ENCODE data around the gene SERTM1. TPM values are rescaled to one million over a fixed set of nuclear protein-coding genes. Genes with fewer than 3 reads are reported as not detected.

Gene SERTM1
- total RNA-seq, 2 experiments from 2014 or later = not detected

DNA sequence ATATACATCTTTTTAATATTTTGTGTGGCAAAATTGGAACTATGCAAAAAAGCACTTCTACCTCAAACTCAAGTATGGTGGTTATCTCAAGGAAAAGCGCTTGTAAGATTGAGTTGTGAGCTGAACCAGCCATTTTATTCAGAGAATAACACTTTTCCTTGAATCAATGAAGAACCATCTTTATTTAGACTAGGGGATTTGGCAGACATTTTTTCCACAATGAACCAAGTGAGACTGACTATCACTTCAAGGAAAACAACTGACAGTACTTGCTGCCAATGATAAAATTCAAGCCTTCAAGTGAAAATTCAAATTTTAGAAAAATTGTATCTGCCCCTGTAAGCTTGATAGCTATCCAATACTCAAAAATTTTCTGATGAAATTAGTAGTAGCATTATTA, 23.2 kb upstream of the SERTM1 start:
- no peaks in the 10 kb centered on the region for H3K4me1 Mint-ChIP-seq (ENCODE audit: low read depth)
- H3K9me3 Mint-ChIP-seq = no peaks in the 10 kb centered on the region
- intact Hi-C loops (cut with micrococcal nuclease) = no loop called here
- no peaks in the 10 kb centered on the region for H3K36me3 Mint-ChIP-seq (ENCODE audit: low read depth)
- CTCF ChIA-PET = no interaction called here
- DNase-seq (no peak), ATAC-seq (no peak)
- H3K27ac Mint-ChIP-seq = no peak overlapping the region
- POLR2A ChIA-PET = no interaction called here
- no peak for TF ChIP-seq CTCF (IDR thresholded peaks at IDR 0.05)
- H3K4me3 Mint-ChIP-seq = no peak overlapping the region
- no peaks in the 10 kb centered on the region for H3K27me3 Mint-ChIP-seq

- ATAC-seq (no peak), DNase-seq (no peak)
- no peaks in the 10 kb centered on the region for H3K4me1 Mint-ChIP-seq (ENCODE audit: low read depth)
- H3K4me3 Mint-ChIP-seq = no peak overlapping the region
- H3K27me3 Mint-ChIP-seq = peaks cover 10% of the 10 kb centered on the region
- H3K27ac Mint-ChIP-seq = no peak overlapping the region
- POLR2A ChIA-PET = interaction anchor here (1.4 kb wide), 1 partner anchor 11 kb away, joined by 3 read pairs; no protein-coding TSS in a partner anchor
- H3K36me3 Mint-ChIP-seq (ENCODE audit: low read depth) = no peaks in the 10 kb centered on the region
- intact Hi-C loops (cut with micrococcal nuclease) = no loop called here
- H3K9me3 Mint-ChIP-seq = peaks cover 6% of the 10 kb centered on the region
- TF ChIP-seq CTCF (IDR thresholded peaks at IDR 0.05) = no peak
- CTCF ChIA-PET = no interaction called here
Observed at GRCh38 chr13:36665630-36666029, 8.2 kb upstream of the SERTM1 start.

DNA sequence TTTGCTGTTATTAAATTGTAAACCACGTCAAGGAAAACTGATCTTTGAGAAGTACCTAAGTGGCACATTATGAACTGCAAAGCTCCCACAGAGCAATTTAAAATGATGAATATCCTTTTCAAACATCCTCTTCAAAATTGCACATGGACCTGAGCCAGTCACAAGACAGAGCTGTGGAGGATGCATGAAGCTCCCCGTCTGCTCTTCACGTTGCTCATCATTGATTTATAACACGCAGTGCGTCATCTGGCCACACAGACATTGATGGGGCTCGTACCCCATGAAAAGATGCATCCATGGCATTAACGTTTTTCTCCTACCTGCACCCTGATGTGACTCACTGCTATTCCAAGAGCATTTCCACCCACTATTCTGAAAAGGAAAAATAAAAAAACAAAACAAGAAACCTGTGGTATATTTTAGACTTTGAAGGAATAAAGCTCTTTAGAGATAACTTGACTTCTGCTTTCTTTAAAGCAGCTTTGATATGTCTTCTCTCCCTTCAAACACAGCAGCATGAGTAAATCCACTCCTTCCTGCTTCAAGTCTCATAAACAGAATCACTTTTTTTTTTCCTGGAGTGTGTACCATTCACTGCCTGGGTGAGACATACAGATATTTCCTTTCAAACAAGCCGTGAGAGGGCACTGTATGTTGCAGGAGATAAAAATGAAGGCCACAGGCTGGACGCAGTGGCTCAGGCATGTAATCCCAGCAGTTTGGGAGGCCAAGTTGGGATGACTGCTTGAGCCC, 7.2 kb upstream of the SERTM1 start:
- Mint-ChIP-seq H3K27ac (no peak overlapping the region), H3K27me3 (peaks cover 11% of the 10 kb centered on the region), H3K36me3 (ENCODE audit: low read depth) (no peaks in the 10 kb centered on the region), H3K4me3 (no peak overlapping the region), H3K4me1 (ENCODE audit: low read depth) (no peaks in the 10 kb centered on the region), H3K9me3 (peaks cover 6% of the 10 kb centered on the region)
- no peak for DNase-seq
- ChIA-PET CTCF (no interaction called here), POLR2A (interaction anchor here (0.7 to 1.4 kb wide), 2 partner anchors 9 to 708 kb away, joined by 3 read pairs; no protein-coding TSS in a partner anchor)
- no peak for ATAC-seq
- intact Hi-C loops (cut with micrococcal nuclease) = no loop called here
- no peak for TF ChIP-seq CTCF (IDR thresholded peaks at IDR 0.05)

GRCh38 chr13:36668316-36668715, 5.5 kb upstream of the SERTM1 start:
- TF ChIP-seq CTCF (IDR thresholded peaks at IDR 0.05) = no peak
- H3K27me3 Mint-ChIP-seq = peaks cover 20% of the 10 kb centered on the region
- ATAC-seq (no peak), DNase-seq (no peak)
- H3K4me3 Mint-ChIP-seq = no peak overlapping the region
- intact Hi-C loops (cut with micrococcal nuclease) = no loop called here
- POLR2A ChIA-PET = interaction anchor here (0.6 kb wide), 1 partner anchor 754 kb away, joined by 3 read pairs; no protein-coding TSS in a partner anchor
- peaks cover 6% of the 10 kb centered on the region for H3K9me3 Mint-ChIP-seq
- no peaks in the 10 kb centered on the region for H3K4me1 Mint-ChIP-seq (ENCODE audit: low read depth)
- CTCF ChIA-PET = no interaction called here
- H3K27ac Mint-ChIP-seq = no peak overlapping the region
- no peaks in the 10 kb centered on the region for H3K36me3 Mint-ChIP-seq (ENCODE audit: low read depth)

- H3K9me3 Mint-ChIP-seq = peaks cover 6% of the 10 kb centered on the region
- peaks cover 37% of the 10 kb centered on the region for H3K27me3 Mint-ChIP-seq
- ChIA-PET CTCF (no interaction called here), POLR2A (no interaction called here)
- ATAC-seq = no peak
- no peaks in the 10 kb centered on the region for H3K36me3 Mint-ChIP-seq (ENCODE audit: low read depth)
- TF ChIP-seq CTCF (IDR thresholded peaks at IDR 0.05) = no peak
- H3K4me3 Mint-ChIP-seq = no peak overlapping the region
- intact Hi-C loops (cut with micrococcal nuclease) = no loop called here
- no peak for DNase-seq
- H3K4me1 Mint-ChIP-seq (ENCODE audit: low read depth) = peaks cover 4% of the 10 kb centered on the region
- no peak overlapping the region for H3K27ac Mint-ChIP-seq
Observed at GRCh38 chr13:36673352-36673751, 468 bp upstream of the SERTM1 start.
